HepG2 (cell line): ENCODE measurements around the gene HCFC1. TPM values are rescaled to one million over a fixed set of nuclear protein-coding genes. Genes with fewer than 3 reads are reported as not detected.
A peak's percentile ranks its signal among the peaks of the same experiment; 100 is the strongest.

Experiments used
- ARID5B ChIP-seq: IDR thresholded peaks from 2 replicates; pipeline ENCODE4 v1.4.0; 2020; ENCODE audit warnings: mild to moderate bottlenecking, missing genetic modification reagents
- CBFB ChIP-seq: sonication (generic); formaldehyde crosslinking; IDR thresholded peaks from 2 replicates; pipeline ENCODE4 v1.4.0; 2020; ENCODE audit warnings: missing genetic modification reagents
- CENPX ChIP-seq: sonication (generic); formaldehyde crosslinking; IDR thresholded peaks from 2 replicates; pipeline ENCODE4 v1.9.0; 2021; ENCODE audit warnings: mild to moderate bottlenecking, missing genetic modification reagents, moderate library complexity
- ETV6 ChIP-seq: sonication (generic); formaldehyde crosslinking; conservative IDR thresholded peaks from 2 replicates; pipeline ENCODE4 v1.4.0; 2020; ENCODE audit warnings: missing genetic modification reagents
- GABPA ChIP-seq, 2 experiments: IDR thresholded peaks; 2 replicates each; pipeline ENCODE4 v1.6.1; 2011 to 2016; ENCODE audit warnings: low read depth in 2 of 2, low read length in 1 of 2, missing biosample characterization in 1 of 2, missing genetic modification characterization in 1 of 2
- GATA4 ChIP-seq: sonication (generic); IDR thresholded peaks from 2 replicates; pipeline ENCODE4 v1.6.1; 2016; ENCODE audit warnings: antibody characterized with exemption, low read depth, borderline replicate concordance
- HMG20A ChIP-seq: IDR thresholded peaks from 2 replicates; pipeline ENCODE4 v1.6.1; 2016; ENCODE audit warnings: borderline replicate concordance
- HNRNPUL1 ChIP-seq: fragments of 200-400 bp; formaldehyde crosslinking; IDR thresholded peaks from 2 replicates; pipeline ENCODE4 v1.6.1; 2017; ENCODE audit warnings: low read depth, mild to moderate bottlenecking, low read length, moderate library complexity
- IKZF4 ChIP-seq: sonication (generic); formaldehyde crosslinking; IDR thresholded peaks from 2 replicates; pipeline ENCODE4 v1.5.1; 2020; ENCODE audit warnings: borderline replicate concordance, mild to moderate bottlenecking, low read depth, missing genetic modification reagents; ENCODE audit errors: not compliant biosample characterization
- MED1 ChIP-seq: sonication (generic); formaldehyde crosslinking; IDR thresholded peaks from 2 replicates; pipeline ENCODE4 v1.4.0; 2020; ENCODE audit warnings: missing genetic modification reagents
- MIXL1 ChIP-seq: IDR thresholded peaks from 2 replicates; pipeline ENCODE4 v1.6.1; 2016
- NBN ChIP-seq: fragments of 450-650 bp; conservative IDR thresholded peaks from 2 replicates; pipeline ENCODE4 v1.6.1; 2017
- PPARG ChIP-seq: conservative IDR thresholded peaks from 2 replicates; pipeline ENCODE4 v1.6.1; 2016; ENCODE audit warnings: missing biosample characterization, missing genetic modification reagents
- RBAK ChIP-seq: sonication (generic); formaldehyde crosslinking; IDR thresholded peaks from 2 replicates; pipeline ENCODE4 v1.5.1; 2020; ENCODE audit warnings: mild to moderate bottlenecking, missing genetic modification reagents
- SNAPC5 ChIP-seq: sonication (generic); formaldehyde crosslinking; IDR thresholded peaks from 2 replicates; pipeline ENCODE4 v1.8.1; 2023; ENCODE audit warnings: mild to moderate bottlenecking, missing genetic modification reagents, borderline replicate concordance
- SOX13 ChIP-seq, 3 experiments: fragments of 450-650 bp in 1 of 3; sonication (generic) in 1 of 3; formaldehyde crosslinking in 1 of 3; IDR thresholded peaks in 2 of 3; conservative IDR thresholded peaks in 1 of 3; 2 replicates each; pipeline versions ENCODE4 v1.5.0 to v1.6.1; 2016 to 2020; ENCODE audit warnings: antibody characterized with exemption in 1 of 3, mild to moderate bottlenecking in 1 of 3, missing compliant biosample characterization in 1 of 3, missing genetic modification reagents in 1 of 3, moderate library complexity in 1 of 3
- SRSF4 ChIP-seq: fragments of 200-400 bp; formaldehyde crosslinking; IDR thresholded peaks from one replicate; pipeline ENCODE4 v1.6.1; 2018; ENCODE audit warnings: mild to moderate bottlenecking, low read depth, low read length, moderate library complexity; ENCODE audit not compliant: poor library complexity, severe bottlenecking
- TCF7L2 ChIP-seq: IDR thresholded peaks from 2 replicates; pipeline ENCODE4 v1.6.1; 2011; ENCODE audit warnings: mild to moderate bottlenecking, low read depth, low read length, moderate library complexity
- ZBTB43 ChIP-seq: sonication (generic); formaldehyde crosslinking; conservative IDR thresholded peaks from 2 replicates; pipeline ENCODE4 v1.4.0; 2020; ENCODE audit warnings: missing genetic modification reagents
- ZFP36 ChIP-seq: fragments of 150-350 bp; IDR thresholded peaks from 2 replicates; pipeline ENCODE4 v1.6.1; 2018; ENCODE audit warnings: borderline replicate concordance, low read length, low read depth; ENCODE audit not compliant: partially characterized antibody
- ZFX ChIP-seq: sonication (generic); formaldehyde crosslinking; IDR thresholded peaks from 2 replicates; pipeline ENCODE4 v1.4.0; 2020; ENCODE audit warnings: mild to moderate bottlenecking, low read depth, missing genetic modification reagents, moderate library complexity
- ZNF430 ChIP-seq: sonication (generic); formaldehyde crosslinking; IDR thresholded peaks from 2 replicates; pipeline ENCODE4 v1.9.0; 2021; ENCODE audit warnings: mild to moderate bottlenecking, missing genetic modification reagents
- ZNF576 ChIP-seq: sonication (generic); formaldehyde crosslinking; IDR thresholded peaks from 2 replicates; pipeline ENCODE4 v1.4.0; 2020; ENCODE audit warnings: mild to moderate bottlenecking, missing genetic modification reagents
- ZNF616 ChIP-seq: sonication (generic); formaldehyde crosslinking; IDR thresholded peaks from 2 replicates; pipeline ENCODE4 v1.5.0; 2020; ENCODE audit warnings: low read depth, mild to moderate bottlenecking, missing genetic modification reagents
- ZNF644 ChIP-seq: IDR thresholded peaks from 2 replicates; pipeline ENCODE4 v1.6.1; 2016; ENCODE audit warnings: low read depth
- ZNF773 ChIP-seq: sonication (generic); formaldehyde crosslinking; IDR thresholded peaks from 2 replicates; pipeline ENCODE4 v1.4.0; 2020; ENCODE audit warnings: missing genetic modification reagents, borderline replicate concordance
- ZNF878 ChIP-seq: sonication (generic); formaldehyde crosslinking; IDR thresholded peaks from 2 replicates; pipeline ENCODE4 v1.8.1; 2023; ENCODE audit warnings: mild to moderate bottlenecking, missing genetic modification reagents, moderate library complexity
- polyA plus RNA-seq, 8 experiments: library from polyadenylated mRNA; depleted of rRNA in 3 of 8; stranded (reverse) in 7 of 8; unstranded in 1 of 8; fragments of >200 nt; fragmentation: Illumina TruSeq in 4 of 8; extraction: Trizol in 4 of 8; gene quantifications; 2 replicates each; pipeline versions ENCODE4 v1.2.1 to v1.2.3, GENCODE V29; 2011 to 2016; ENCODE audit warnings: low read depth in 4 of 8, missing spikeins in 1 of 8, mixed read lengths in 1 of 8; ENCODE audit not compliant: insufficient read depth in 1 of 8
- total RNA-seq, 5 experiments: library from RNA; depleted of rRNA; stranded (reverse); fragments of >200 nt; fragmentation: Illumina TruSeq; extraction: Trizol; gene quantifications; 2 replicates each; pipeline ENCODE4 v1.2.3, GENCODE V29; 2016; ENCODE audit warnings: low read depth in 1 of 5

Gene HCFC1
- total and polyA plus RNA-seq, 2 of the 13 experiments (the other 11 are each of a cell fraction or from before 2014, with no cell fraction given) = 5.8 to 17.8 TPM

- TF ChIP-seq MIXL1 (CRISPR knock-in tag) = no peak
- TF ChIP-seq SRSF4 = no peak
- no peak for TF ChIP-seq TCF7L2
- no peak for TF ChIP-seq ZFP36
- no peak for TF ChIP-seq ZNF616
- no peak for TF ChIP-seq ZNF773 (CRISPR knock-in tag)
- TF ChIP-seq GABPA (IDR thresholded peaks at IDR 0.05; ENCODE audit: low read depth, low read length) = no peak
- peak; percentile 82 for TF ChIP-seq GABPA (CRISPR knock-in tag; IDR thresholded peaks at IDR 0.05; ENCODE audit: low read depth)
- no peak for TF ChIP-seq GATA4
- TF ChIP-seq HNRNPUL1 = no peak
- no peak for TF ChIP-seq NBN
- no peak for TF ChIP-seq ETV6 (CRISPR knock-in tag)
- TF ChIP-seq ARID5B = 0 out of 2 replicates have a peak, but pooled peaks have one; percentile 22
- TF ChIP-seq ZFX (CRISPR knock-in tag) = peak; percentile 59
- TF ChIP-seq ZNF878 (CRISPR knock-in tag) = 0 out of 2 replicates have a peak, but pooled peaks have one; percentile 44
- TF ChIP-seq ZBTB43 (CRISPR knock-in tag) = no peak
- TF ChIP-seq SNAPC5 = no peak
- no peak for TF ChIP-seq RBAK (CRISPR knock-in tag)
- no peak for TF ChIP-seq ZNF644 (CRISPR knock-in tag)
- no peak for TF ChIP-seq SOX13 (IDR thresholded peaks at IDR 0.05)
- TF ChIP-seq SOX13 (CRISPR knock-in tag; conservative IDR thresholded peaks at IDR 0.05 in 1 of 2, IDR thresholded peaks at IDR 0.05 in 1 of 2) = peak in 1 of 2 experiments; percentile 54; a peak in 1 of 4 replicates
- peak; percentile 26; the same call in 1 of the 2 replicates for TF ChIP-seq ZNF430
- no peak for TF ChIP-seq PPARG (CRISPR knock-in tag)
- no peak for TF ChIP-seq HMG20A
- TF ChIP-seq CENPX = no peak
- TF ChIP-seq MED1 (CRISPR knock-in tag) = peak; percentile 22; the same call in 1 of the 2 replicates
- no peak for TF ChIP-seq ZNF576 (CRISPR knock-in tag)
- no peak for TF ChIP-seq CBFB (CRISPR knock-in tag)
- TF ChIP-seq IKZF4 (CRISPR knock-in tag) = no peak
Observed at GRCh38 chrX:153948002-153948466, 23.6 kb downstream of the HCFC1 start (continued).
